H1 (cell line): Measurements from ENCODE around the gene TMED10. TPM values are rescaled to one million over a fixed set of nuclear protein-coding genes. Genes with fewer than 3 reads are reported as not detected.

Experiments
- CTCF ChIA-PET: fragments of 300-600 bp; sonication (Branson Sonifier 250); formaldehyde crosslinking; loops from one replicate; lab custom pipeline; 2021; ENCODE audit not compliant: partially characterized antibody; lab: Charles Lee
- POLR2A ChIA-PET: fragments of 300-600 bp; sonication (Branson Sonifier 250); formaldehyde crosslinking; loops from one replicate; lab custom pipeline; 2021; ENCODE audit warnings: inconsistent platforms; ENCODE audit not compliant: partially characterized antibody; lab: Charles Lee
- DNase-seq, 2 experiments: peaks; one replicate each; pipeline versions ENCODE4 v3.0.0 to v3.0.0-alpha.2; 2010 to 2022; ENCODE audit warnings: low spot score in 2 of 2, low read depth in 1 of 2, mixed read lengths in 1 of 2
- FAIRE-seq: peaks from 2 replicates; lab custom pipeline; 2011; peaks lifted over from hg19 to GRCh38; lab: Jason Lieb, UNC
- H2AFZ ChIP-seq: 2 replicates; pipeline ENCODE4 v1.8.1; 2012; ENCODE audit warnings: low read length, inconsistent platforms
- H2AK5ac ChIP-seq: 2 replicates; pipeline ENCODE4 v1.6.1; 2013; ENCODE audit warnings: low read depth, low read length
- H2BK120ac ChIP-seq: replicated peaks from 2 replicates; pipeline ENCODE3; 2013; ENCODE audit warnings: low read depth, low read length, inconsistent platforms
- H2BK12ac ChIP-seq: 2 replicates; pipeline ENCODE4 v1.6.1; 2013; ENCODE audit warnings: low read depth, low read length
- H2BK15ac ChIP-seq: 2 replicates; pipeline ENCODE4 v1.6.1; 2013; ENCODE audit warnings: low read length
- H2BK20ac ChIP-seq: 2 replicates; pipeline ENCODE4 v1.6.1; 2013; ENCODE audit warnings: low read length
- H2BK5ac ChIP-seq: 2 replicates; pipeline ENCODE4 v1.6.1; 2013; ENCODE audit warnings: low read depth, low read length
- H3K14ac ChIP-seq: 2 replicates; pipeline ENCODE4 v1.6.1; 2013; ENCODE audit warnings: inconsistent platforms; ENCODE audit not compliant: insufficient read length
- H3K18ac ChIP-seq: 2 replicates; pipeline ENCODE4 v1.6.1; 2013; ENCODE audit warnings: low read length; ENCODE audit errors: extremely low read depth
- H3K23ac ChIP-seq: 2 replicates; pipeline ENCODE4 v1.6.1; 2013; ENCODE audit warnings: inconsistent platforms; ENCODE audit not compliant: insufficient read length
- H3K23me2 ChIP-seq: 2 replicates; pipeline ENCODE4 v1.6.1; 2013; ENCODE audit warnings: low read depth, low read length
- H3K27ac ChIP-seq: 2 replicates; pipeline ENCODE4 v1.6.1; 2011; ENCODE audit warnings: low read depth, low read length, inconsistent platforms
- H3K27me3 ChIP-seq, 4 experiments: replicated peaks in 1 of 4; 1 replicate in 1 of 4; 2 replicates in 3 of 4; pipeline versions ENCODE4 v1.6.1 to v1.8.1; 2011 to 2013; ENCODE audit warnings: low read length in 3 of 4, mild to moderate bottlenecking in 3 of 4, inconsistent platforms in 2 of 4, mixed read lengths in 2 of 4, moderate library complexity in 1 of 4; ENCODE audit not compliant: control insufficient read depth in 3 of 4, insufficient read depth in 3 of 4; ENCODE audit errors: extremely low read depth in 1 of 4
- H3K36me3 ChIP-seq, 4 experiments: 2 replicates each; pipeline versions ENCODE4 v1.6.1 to v1.8.1; 2011 to 2013; ENCODE audit warnings: mild to moderate bottlenecking in 4 of 4, low read length in 3 of 4, moderate library complexity in 2 of 4, control low read depth in 1 of 4, inconsistent platforms in 1 of 4; ENCODE audit not compliant: insufficient read depth in 4 of 4, control insufficient read depth in 2 of 4
- H3K4ac ChIP-seq: replicated peaks from 2 replicates; pipeline ENCODE3; 2013; ENCODE audit warnings: low read length, low read depth, mixed read lengths, inconsistent platforms; ENCODE audit not compliant: insufficient read length
- H3K4me1 ChIP-seq, 4 experiments: replicated peaks in 1 of 4; 1 replicate in 1 of 4; 2 replicates in 3 of 4; pipeline versions ENCODE4 v1.6.1 to v1.8.1; 2011 to 2013; ENCODE audit warnings: low read length in 3 of 4, inconsistent platforms in 2 of 4, mixed read lengths in 1 of 4; ENCODE audit not compliant: insufficient read depth in 4 of 4, control insufficient read depth in 3 of 4
- H3K4me2 ChIP-seq, 2 experiments: 2 replicates each; pipeline versions ENCODE4 v1.6.1 to v1.8.1; 2011 to 2013; ENCODE audit warnings: low read depth in 2 of 2, low read length in 2 of 2, control low read depth in 1 of 2, inconsistent platforms in 1 of 2, mild to moderate bottlenecking in 1 of 2; ENCODE audit not compliant: insufficient read depth in 1 of 2
- H3K4me3 ChIP-seq, 4 experiments: fragments of 200-600, 300-600 bp in 1 of 4; sonication (generic), shearing (Covaris generic), sonication (Bioruptor Twin) in 1 of 4; 2 replicates each; pipeline versions ENCODE4 v1.5.1 to v1.8.1; 2011 to 2016; ENCODE audit warnings: low read length in 4 of 4, low read depth in 3 of 4, control low read depth in 2 of 4, inconsistent platforms in 2 of 4, mild to moderate bottlenecking in 2 of 4, mixed read lengths in 1 of 4, moderate library complexity in 1 of 4; ENCODE audit not compliant: insufficient read depth in 2 of 4; ENCODE audit errors: extremely low read depth in 1 of 4
- H3K56ac ChIP-seq: replicated peaks from 2 replicates; pipeline ENCODE3; 2013; ENCODE audit warnings: low read depth, mild to moderate bottlenecking, mixed read lengths, low read length, inconsistent platforms; ENCODE audit not compliant: insufficient read length
- H3K79me1 ChIP-seq: 2 replicates; pipeline ENCODE4 v1.6.1; 2013; ENCODE audit warnings: low read depth, low read length, control low read depth
- H3K79me2 ChIP-seq, 2 experiments: 2 replicates each; pipeline versions ENCODE4 v1.6.1 to v1.8.1; 2012 to 2013; ENCODE audit warnings: low read length in 2 of 2, mild to moderate bottlenecking in 2 of 2, inconsistent platforms in 1 of 2; ENCODE audit not compliant: insufficient read depth in 2 of 2, control insufficient read depth in 1 of 2
- H3K9ac ChIP-seq, 4 experiments: replicated peaks in 1 of 4; 1 replicate in 1 of 4; 2 replicates in 3 of 4; pipeline versions ENCODE4 v1.6.1 to v1.8.1; 2011 to 2013; ENCODE audit warnings: low read depth in 3 of 4, low read length in 3 of 4, control low read depth in 2 of 4, mild to moderate bottlenecking in 2 of 4, moderate library complexity in 2 of 4, inconsistent platforms in 1 of 4; ENCODE audit errors: extremely low read depth in 1 of 4
- H3K9me3 ChIP-seq, 2 experiments: 2 replicates each; pipeline versions ENCODE4 v1.6.1 to v1.8.1; 2012 to 2013; ENCODE audit warnings: mild to moderate bottlenecking in 2 of 2, moderate library complexity in 2 of 2, control low read depth in 1 of 2, inconsistent platforms in 1 of 2, low read depth in 1 of 2, low read length in 1 of 2, mixed read lengths in 1 of 2; ENCODE audit not compliant: insufficient read depth in 2 of 2
- H4K20me1 ChIP-seq, 2 experiments: replicated peaks in 1 of 2; 2 replicates each; pipeline versions ENCODE3 to v1.8.1; 2011 to 2013; ENCODE audit warnings: inconsistent platforms in 2 of 2, low read length in 2 of 2, mild to moderate bottlenecking in 1 of 2; ENCODE audit not compliant: insufficient read depth in 2 of 2, control insufficient read depth in 1 of 2
- H4K5ac ChIP-seq: 2 replicates; pipeline ENCODE4 v1.6.1; 2013; ENCODE audit warnings: low read length, low read depth, mixed read lengths, inconsistent platforms; ENCODE audit not compliant: insufficient read length
- H4K8ac ChIP-seq: 2 replicates; pipeline ENCODE4 v1.8.0; 2013; ENCODE audit warnings: mild to moderate bottlenecking, moderate library complexity, low read length, inconsistent platforms; ENCODE audit not compliant: insufficient read depth; ENCODE audit errors: extremely low read depth
- H4K91ac ChIP-seq: replicated peaks from 2 replicates; pipeline ENCODE3; 2013; ENCODE audit warnings: low read length, mixed read lengths, inconsistent platforms; ENCODE audit not compliant: insufficient read length
- KDM5A ChIP-seq: fragments of 200-600 bp; IDR thresholded peaks from 2 replicates; pipeline ENCODE4 v1.7.1; 2012; ENCODE audit warnings: mild to moderate bottlenecking, low read length, inconsistent platforms, mixed read lengths
- WGBS, 2 experiments: shearing (Covaris generic) in 1 of 2; methylation state at CpG; one replicate each; pipeline versions ENCODE4 v1.1.6 to v1.1.7; 2013 to 2015; ENCODE audit warnings: low lambda C conversion rate in 2 of 2, mixed read lengths in 2 of 2, inconsistent platforms in 1 of 2, low coverage in 1 of 2, missing lambda C conversion rate in 1 of 2; ENCODE audit not compliant: insufficient replicate concordance in 2 of 2, insufficient coverage in 1 of 2, insufficient read length in 1 of 2; ENCODE audit errors: extremely low coverage in 1 of 2, missing lambda C conversion rate in 1 of 2; 5-methylcytosine and 5-hydroxymethylcytosine counted together
- polyA plus RNA-seq, 7 experiments: library from polyadenylated mRNA; depleted of rRNA in 3 of 7; stranded (reverse) in 5 of 7; unstranded in 2 of 7; fragments of >200 nt in 5 of 7; fragments of 200-250 nt in 2 of 7; gene quantifications; 1 replicate in 5 of 7; 2 replicates in 1 of 7; 4 replicates in 1 of 7; pipeline versions ENCODE4 v1.2.1 to v1.2.3, GENCODE V29; 2011 to 2013; ENCODE audit warnings: missing spikeins in 2 of 7, mixed read lengths in 2 of 7
- total RNA-seq: library from RNA; stranded (reverse); fragmentation: NEBNext Ultra II Directional; extraction: Animal tissue kit (Norgen Biotek cat#: 25700); gene quantifications from 2 replicates; pipeline ENCODE4 v1.2.1, GENCODE V29; 2021
- TF ChIP-seq, protein P1 (sequence below): IDR thresholded peaks from 2 replicates; pipeline ENCODE4 v1.6.1; 2012; ENCODE audit warnings: inconsistent platforms

Gene TMED10
- total and polyA plus RNA-seq, 2 of the 8 experiments (the other 6 are each of a cell fraction or from before 2014, with no cell fraction given): 218 to 250 TPM

GRCh38 chr14:75217508-75218206 lies 41.2 kb upstream of the TMED10 start:
- H4K5ac ChIP-seq: no peak overlapping the region
- no peaks in the 10 kb centered on the region for H3K23me2 ChIP-seq
- H2AK5ac ChIP-seq: no peak overlapping the region
- no peaks in the 10 kb centered on the region for H3K79me2 ChIP-seq
- no peak overlapping the region for H3K18ac ChIP-seq
- peaks cover 0 to 8% (median 5%) of the 10 kb centered on the region in 4 experiments; a peak in 5 of 7 replicates for H3K4me1 ChIP-seq
- no peaks in the 10 kb centered on the region for H4K20me1 ChIP-seq
- H4K8ac ChIP-seq: no peak overlapping the region
- no peak overlapping the region for H2BK120ac ChIP-seq
- no peak overlapping the region for H3K4me2 ChIP-seq
- CTCF ChIA-PET: interaction anchor here (0.6 to 3.8 kb wide), 9 partner anchors 11 to 88 kb away, joined by 3 to 17 read pairs (median 3); no protein-coding TSS in a partner anchor
- no peak overlapping the region for H2BK15ac ChIP-seq
- no peak overlapping the region for H2BK5ac ChIP-seq
- no peak overlapping the region for H2BK20ac ChIP-seq
- H3K4me3 ChIP-seq: no peak overlapping the region
- 88% methylated on average over 4 of the region's 4 CpGs; no CpG with 5 or more reads in 1 of the 2 experiments for WGBS, 2 experiments
- H4K91ac ChIP-seq: no peak overlapping the region
- no peaks in the 10 kb centered on the region for H3K9me3 ChIP-seq
- no peak overlapping the region for H3K14ac ChIP-seq
- no peak overlapping the region for H3K4ac ChIP-seq
- H2AFZ ChIP-seq: no peak overlapping the region
- no peak overlapping the region for H3K56ac ChIP-seq
- no peak overlapping the region for H3K27ac ChIP-seq
- H3K27me3 ChIP-seq: no peaks in the 10 kb centered on the region
- H3K9ac ChIP-seq: no peak overlapping the region
- H2BK12ac ChIP-seq: no peak overlapping the region
- FAIRE-seq (no peak), DNase-seq (no peak)
- no peaks in the 10 kb centered on the region for H3K36me3 ChIP-seq
- no peak overlapping the region for H3K23ac ChIP-seq
- no peaks in the 10 kb centered on the region for H3K79me1 ChIP-seq
- TF ChIP-seq KDM5A: no peak
- TF ChIP-seq, protein P1, sequence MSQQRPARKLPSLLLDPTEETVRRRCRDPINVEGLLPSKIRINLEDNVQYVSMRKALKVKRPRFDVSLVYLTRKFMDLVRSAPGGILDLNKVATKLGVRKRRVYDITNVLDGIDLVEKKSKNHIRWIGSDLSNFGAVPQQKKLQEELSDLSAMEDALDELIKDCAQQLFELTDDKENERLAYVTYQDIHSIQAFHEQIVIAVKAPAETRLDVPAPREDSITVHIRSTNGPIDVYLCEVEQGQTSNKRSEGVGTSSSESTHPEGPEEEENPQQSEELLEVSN: no peak
- TF ChIP-seq, all 59 proteins: peak for 0
- POLR2A ChIA-PET: interaction anchor here (0.8 to 1.9 kb wide), 3 partner anchors 18 to 76 kb away, joined by 3 to 5 read pairs (median 5); no protein-coding TSS in a partner anchor
